ENCODE data around the gene SH3RF3.

Gene SH3RF3

GRCh38 chr2:109182426-109182825, 53.4 kb downstream of the SH3RF3 start:
- DNase-seq (ENCODE audit: low read depth, low spot score) = no peak

GRCh38 chr2:109183871-109184270, 54.9 kb downstream of the SH3RF3 start:
- no peak for DNase-seq (ENCODE audit: low read depth, low spot score)

GRCh38 chr2:109184368-109184767, 55.4 kb downstream of the SH3RF3 start:
- DNase-seq (ENCODE audit: low read depth, low spot score) = no peak

GRCh38 chr2:109185338-109185737, 56.3 kb downstream of the SH3RF3 start:
- DNase-seq (ENCODE audit: low read depth, low spot score) = no peak

GRCh38 chr2:109185821-109186570, 57.0 kb downstream of the SH3RF3 start:
- no peak for DNase-seq (ENCODE audit: low read depth, low spot score)

- DNase-seq (ENCODE audit: low read depth, low spot score) = no peak
Observed at GRCh38 chr2:109186656-109187250, 57.7 kb downstream of the SH3RF3 start.

GRCh38 chr2:109187711-109188495, 58.9 kb downstream of the SH3RF3 start:
- DNase-seq (ENCODE audit: low read depth, low spot score) = no peak

GRCh38 chr2:109188496-109188890, 59.5 kb downstream of the SH3RF3 start:
- no peak for DNase-seq (ENCODE audit: low read depth, low spot score)

- no peak for DNase-seq (ENCODE audit: low read depth, low spot score)
Observed at GRCh38 chr2:109188898-109189297, 59.9 kb downstream of the SH3RF3 start.

- no peak for DNase-seq (ENCODE audit: low read depth, low spot score)
Observed at GRCh38 chr2:109189751-109190150, 60.7 kb downstream of the SH3RF3 start.

GRCh38 chr2:109193807-109194619, 65.0 kb downstream of the SH3RF3 start:
- DNase-seq (ENCODE audit: low read depth, low spot score) = no peak

- no peak for DNase-seq (ENCODE audit: low read depth, low spot score)
Observed at GRCh38 chr2:109194620-109194937, 65.6 kb downstream of the SH3RF3 start.

- no peak for DNase-seq (ENCODE audit: low read depth, low spot score)
Observed at GRCh38 chr2:109195193-109196045, 66.4 kb downstream of the SH3RF3 start.

GRCh38 chr2:109196081-109196875, 67.3 kb downstream of the SH3RF3 start:
- no peak for DNase-seq (ENCODE audit: low read depth, low spot score)

GRCh38 chr2:109197491-109198418, 68.8 kb downstream of the SH3RF3 start:
- no peak for DNase-seq (ENCODE audit: low read depth, low spot score)

- no peak for DNase-seq (ENCODE audit: low read depth, low spot score)
Observed at GRCh38 chr2:109199790-109200189, 70.8 kb downstream of the SH3RF3 start.

GRCh38 chr2:109200616-109201464, 71.8 kb downstream of the SH3RF3 start:
- no peak for DNase-seq (ENCODE audit: low read depth, low spot score)

Data from activated naive CD8-positive, alpha-beta T cell treated with anti-CD3 and anti-CD28 coated beads, Interleukin-2, amount 50 U/mL, for 16 hours (primary cell).